IMR-90 (cell line): ENCODE data around the gene TBC1D9. TPM values are rescaled to one million over a fixed set of nuclear protein-coding genes. Genes with fewer than 3 reads are reported as not detected.

Source experiments
- ATAC-seq: fragments of 200-7000 bp; cut with Tn5 transposase; 2 replicates; pipeline ENCODE4 v1.9.1; 2020; ENCODE audit warnings: low read depth, mild to moderate bottlenecking, moderate library complexity
- BruUV-seq: library from RNA; stranded (reverse); fragments of 400-500 nt; replicated peaks from 2 replicates; lab custom pipeline; 2021; lab: Mats Ljungman, UMichigan
- CTCF ChIA-PET: fragments of 300-600 bp; formaldehyde crosslinking; extraction: SDS; loops from one replicate; lab custom pipeline; 2021; ENCODE audit warnings: antibody characterized with exemption; lab: Yijun Ruan, JAX
- POLR2A ChIA-PET: fragments of 300-600 bp; sonication (Branson Sonifier 250); formaldehyde crosslinking; loops from one replicate; lab custom pipeline; 2022; ENCODE audit warnings: antibody characterized with exemption; ENCODE audit not compliant: unreplicated experiment; lab: Charles Lee
- DNase-seq: peaks from one replicate; pipeline ENCODE4 v3.0.0; 2013
- H2AFZ ChIP-seq: replicated peaks from 2 replicates; pipeline ENCODE3; 2013; ENCODE audit warnings: low read length, mild to moderate bottlenecking; ENCODE audit not compliant: poor library complexity
- H2AK5ac ChIP-seq: 2 replicates; pipeline ENCODE4 v1.6.1; 2013; ENCODE audit warnings: low read depth, low read length, inconsistent platforms
- H2AK9ac ChIP-seq: replicated peaks from 2 replicates; pipeline ENCODE3; 2013; ENCODE audit warnings: mild to moderate bottlenecking, low read depth, low read length, moderate library complexity; ENCODE audit not compliant: poor library complexity
- H2BK120ac ChIP-seq: 2 replicates; pipeline ENCODE4 v1.6.1; 2013; ENCODE audit warnings: low read depth, low read length, inconsistent platforms
- H2BK15ac ChIP-seq: 3 replicates; pipeline ENCODE4 v1.6.1; 2013; ENCODE audit warnings: low read depth, low read length, inconsistent platforms
- H2BK20ac ChIP-seq: 2 replicates; pipeline ENCODE4 v1.6.1; 2013; ENCODE audit warnings: low read depth, mild to moderate bottlenecking, inconsistent platforms, low read length, moderate library complexity
- H2BK5ac ChIP-seq: 2 replicates; pipeline ENCODE4 v1.6.1; 2013; ENCODE audit warnings: mild to moderate bottlenecking, low read depth, low read length, inconsistent platforms; ENCODE audit not compliant: poor library complexity, severe bottlenecking
- H3K14ac ChIP-seq: replicated peaks from 2 replicates; pipeline ENCODE4 v1.6.1; 2013; ENCODE audit warnings: low read depth, low read length, inconsistent platforms
- H3K18ac ChIP-seq: 2 replicates; pipeline ENCODE4 v1.6.1; 2013; ENCODE audit warnings: low read depth, low read length, control low read depth
- H3K23ac ChIP-seq: 2 replicates; pipeline ENCODE4 v1.6.1; 2013; ENCODE audit warnings: low read depth, low read length, inconsistent platforms
- H3K27ac ChIP-seq: 2 replicates; pipeline ENCODE4 v1.5.1; 2013; ENCODE audit warnings: mild to moderate bottlenecking, control low read depth, low read length; ENCODE audit not compliant: insufficient read depth
- H3K27me3 ChIP-seq: 2 replicates; pipeline ENCODE4 v1.6.1; 2013; ENCODE audit warnings: low read length; ENCODE audit not compliant: control insufficient read depth, insufficient read depth
- H3K36me3 ChIP-seq: 2 replicates; pipeline ENCODE4 v1.6.1; 2013; ENCODE audit warnings: low read length, mixed read lengths; ENCODE audit not compliant: control insufficient read depth, insufficient read depth
- H3K4ac ChIP-seq: 2 replicates; pipeline ENCODE4 v1.6.1; 2013; ENCODE audit warnings: low read depth, low read length, inconsistent platforms
- H3K4me1 ChIP-seq: 2 replicates; pipeline ENCODE4 v1.6.1; 2013; ENCODE audit warnings: low read length, mixed read lengths; ENCODE audit not compliant: control insufficient read depth, insufficient read depth
- H3K4me2 ChIP-seq: 2 replicates; pipeline ENCODE4 v1.6.1; 2013; ENCODE audit warnings: low read depth, mild to moderate bottlenecking, control low read depth, low read length, moderate library complexity
- H3K4me3 ChIP-seq: 2 replicates; pipeline ENCODE4 v1.5.1; 2013; ENCODE audit warnings: low read depth, mild to moderate bottlenecking, control low read depth, low read length, moderate library complexity; ENCODE audit not compliant: insufficient read depth
- H3K56ac ChIP-seq: 2 replicates; pipeline ENCODE4 v1.6.1; 2013; ENCODE audit warnings: low read length, inconsistent platforms; ENCODE audit not compliant: insufficient read depth; ENCODE audit errors: extremely low read depth
- H3K79me1 ChIP-seq, 2 experiments: 2 replicates each; pipeline ENCODE4 v1.6.1; 2013; ENCODE audit warnings: low read length in 2 of 2, inconsistent platforms in 1 of 2, low read depth in 1 of 2
- H3K9ac ChIP-seq: 2 replicates; pipeline ENCODE4 v1.6.1; 2013; ENCODE audit warnings: low read depth, low read length, control low read depth
- H3K9me1 ChIP-seq: 2 replicates; pipeline ENCODE4 v1.6.1; 2013; ENCODE audit warnings: low read length, inconsistent platforms; ENCODE audit not compliant: insufficient read depth
- H3K9me3 ChIP-seq: 2 replicates; pipeline ENCODE4 v1.6.1; 2013; ENCODE audit warnings: low read length; ENCODE audit not compliant: control insufficient read depth, insufficient read depth
- H4K20me1 ChIP-seq: 2 replicates; pipeline ENCODE4 v1.6.1; 2013; ENCODE audit warnings: low read length, inconsistent platforms; ENCODE audit not compliant: insufficient read depth
- H4K5ac ChIP-seq: 2 replicates; pipeline ENCODE4 v1.6.1; 2013; ENCODE audit warnings: mild to moderate bottlenecking, low read depth, low read length, control low read depth
- H4K8ac ChIP-seq, 2 experiments: 2 replicates each; pipeline ENCODE4 v1.6.1; 2013; ENCODE audit warnings: low read depth in 2 of 2, low read length in 2 of 2, control low read depth in 1 of 2, inconsistent platforms in 1 of 2
- H4K91ac ChIP-seq: 2 replicates; pipeline ENCODE4 v1.6.1; 2013; ENCODE audit warnings: low read depth, low read length, inconsistent platforms; ENCODE audit not compliant: insufficient read depth
- BHLHE40 ChIP-seq: fragments of 150-350 bp; IDR thresholded peaks from 2 replicates; pipeline ENCODE4 v1.6.1; 2016; ENCODE audit warnings: mild to moderate bottlenecking, low read depth, low read length
- CEBPB ChIP-seq: IDR thresholded peaks from 2 replicates; pipeline ENCODE4 v1.6.1; 2012; ENCODE audit warnings: low read depth, low read length, improper control_type of control experiment
- CHD1 ChIP-seq: IDR thresholded peaks from 2 replicates; pipeline ENCODE4 v1.6.1; 2012; ENCODE audit warnings: low read depth, low read length, improper control_type of control experiment
- ELK1 ChIP-seq: fragments of 150-350 bp; IDR thresholded peaks from 2 replicates; pipeline ENCODE4 v1.6.1; 2016; ENCODE audit warnings: low read depth, mild to moderate bottlenecking, low read length, moderate library complexity, borderline replicate concordance
- FOS ChIP-seq: fragments of 150-350 bp; IDR thresholded peaks from 2 replicates; pipeline ENCODE4 v1.6.1; 2016; ENCODE audit warnings: low read depth, low read length
- MAFK ChIP-seq: IDR thresholded peaks from 2 replicates; pipeline ENCODE4 v1.6.1; 2012; ENCODE audit warnings: low read depth, low read length, improper control_type of control experiment
- MAZ ChIP-seq: IDR thresholded peaks from 2 replicates; pipeline ENCODE4 v1.6.1; 2012; ENCODE audit warnings: low read depth, mild to moderate bottlenecking, low read length, improper control_type of control experiment, moderate library complexity, borderline replicate concordance
- MXI1 ChIP-seq: IDR thresholded peaks from 2 replicates; pipeline ENCODE4 v1.6.1; 2012; ENCODE audit warnings: low read depth, mild to moderate bottlenecking, low read length, moderate library complexity, borderline replicate concordance
- NFE2L2 ChIP-seq: fragments of 150-350 bp; IDR thresholded peaks from 2 replicates; pipeline ENCODE4 v1.6.1; 2016; ENCODE audit warnings: low read depth, mild to moderate bottlenecking, low read length
- POLR2A ChIP-seq: IDR thresholded peaks from 2 replicates; pipeline ENCODE4 v1.6.1; 2012; ENCODE audit warnings: mild to moderate bottlenecking, low read depth, low read length
- RAD21 ChIP-seq: IDR thresholded peaks from 2 replicates; pipeline ENCODE4 v1.6.1; 2012; ENCODE audit warnings: low read length, improper control_type of control experiment
- RCOR1 ChIP-seq: IDR thresholded peaks from 2 replicates; pipeline ENCODE4 v1.6.1; 2012; ENCODE audit warnings: mild to moderate bottlenecking, low read length, improper control_type of control experiment; ENCODE audit not compliant: insufficient replicate concordance
- RFX5 ChIP-seq: IDR thresholded peaks from 2 replicates; pipeline ENCODE4 v1.8.0; 2012; ENCODE audit warnings: low read depth, mild to moderate bottlenecking, low read length, moderate library complexity
- SMC3 ChIP-seq: fragments of 150-350 bp; IDR thresholded peaks from 2 replicates; pipeline ENCODE4 v1.6.1; 2016; ENCODE audit warnings: low read depth, mild to moderate bottlenecking, antibody characterized with exemption, low read length, moderate library complexity
- USF2 ChIP-seq: fragments of 150-350 bp; IDR thresholded peaks from 2 replicates; pipeline ENCODE4 v1.6.1; 2017; ENCODE audit warnings: mild to moderate bottlenecking, antibody characterized with exemption, low read length, low read depth
- WGBS, 2 experiments: methylation state at CpG; one replicate each; pipeline versions ENCODE4 v1.1.5 to v1.1.7; 2013; ENCODE audit warnings: missing lambda C conversion rate in 2 of 2; ENCODE audit not compliant: insufficient read length in 1 of 2; ENCODE audit errors: extremely low coverage in 2 of 2; 5-methylcytosine and 5-hydroxymethylcytosine counted together
- dilution Hi-C: fragments of 300-500 bp; cut with HindIII; formaldehyde crosslinking; loops from one replicate; pipeline ENCODE4 v1.14.3; 2018; ENCODE audit warnings: low sequenced_read_pairs; ENCODE audit not compliant: unreplicated experiment
- in situ Hi-C: fragments of 300-500 bp; cut with MboI; formaldehyde crosslinking; loops from 3 replicates; pipeline ENCODE4 v1.14.3; 2019; ENCODE audit warnings: low sequenced_read_pairs, inconsistent platforms, mixed read lengths
- intact Hi-C: fragments of 100-400 bp; cut with micrococcal nuclease; formaldehyde crosslinking; loops from 2 replicates; pipeline ENCODE4 v1.10.0; 2022
- polyA plus RNA-seq, 3 experiments: library from polyadenylated mRNA; depleted of rRNA; stranded (reverse); fragments of >200 nt; gene quantifications; 2 replicates each; pipeline ENCODE4 v1.2.3, GENCODE V29; 2012; ENCODE audit warnings: low replicate concordance in 1 of 3
- total RNA-seq: library from RNA; depleted of rRNA; stranded (reverse); fragments of >200 nt; gene quantifications from 2 replicates; pipeline ENCODE4 v1.2.3, GENCODE V29; 2012
- TF ChIP-seq, protein P1 (sequence below): conservative IDR thresholded peaks from 2 replicates; pipeline ENCODE4 v1.5.1; 2012; ENCODE audit warnings: mild to moderate bottlenecking, low read depth, low read length, improper control_type of control experiment

Gene TBC1D9
- total and polyA plus RNA-seq, 2 of the 4 experiments (the other 2 are of a cell fraction), result 11.7 to 15.2 TPM

- H3K4me2 ChIP-seq, result no peak overlapping the region
- H3K27ac ChIP-seq, result no peak overlapping the region
- peaks cover 8% of the 10 kb centered on the region for H3K27me3 ChIP-seq
- no peak overlapping the region for H3K4me3 ChIP-seq
- H3K4ac ChIP-seq, result no peak overlapping the region
- ChIA-PET CTCF (interaction anchor here (0.6 to 0.8 kb wide), 3 partner anchors 14 to 447 kb away, joined by 3 read pairs; no protein-coding TSS in a partner anchor), POLR2A (no interaction called here)
- no peak overlapping the region for H2AFZ ChIP-seq
- no peak overlapping the region for H2BK15ac ChIP-seq
- H2AK5ac ChIP-seq, result no peak overlapping the region
- H3K56ac ChIP-seq, result no peak overlapping the region
- peaks cover 3% of the 10 kb centered on the region; the same call in 1 of the 2 replicates for H3K4me1 ChIP-seq
- no peak overlapping the region for H4K5ac ChIP-seq
- no peak overlapping the region for H3K9ac ChIP-seq
- peak; percentile 21; the same call in 1 of the 2 replicates for ATAC-seq
- H2BK20ac ChIP-seq, result no peak overlapping the region
- H4K20me1 ChIP-seq, result no peaks in the 10 kb centered on the region
- DNase-seq, result peak; percentile 5
- no CpG with 5 or more reads among the region's 3 CpGs for WGBS, 2 experiments
- H3K79me1 ChIP-seq, result no peaks in the 10 kb centered on the region
- no peaks in the 10 kb centered on the region for H3K9me1 ChIP-seq
- H3K9me3 ChIP-seq, result peaks cover 4% of the 10 kb centered on the region; the same call in 1 of the 2 replicates
- H3K14ac ChIP-seq, result no peak overlapping the region
- no peak overlapping the region for H3K18ac ChIP-seq
- no peak overlapping the region for H2AK9ac ChIP-seq
- BruUV-seq, result no TSS peak
- intact Hi-C loops, result no loop called here
- dilution Hi-C loops, result no loop called here
- no peak overlapping the region for H4K91ac ChIP-seq
- H4K8ac ChIP-seq, result no peak overlapping the region
- TF ChIP-seq SMC3 (no peak), CEBPB (no peak), POLR2A (no peak), MAFK (no peak), RAD21 (no peak), USF2 (no peak), MAZ (no peak), BHLHE40 (no peak), CHD1 (no peak), RCOR1 (no peak), RFX5 (no peak), NFE2L2 (no peak), MXI1 (no peak), ELK1 (no peak), FOS (no peak)
- TF ChIP-seq, protein P1, sequence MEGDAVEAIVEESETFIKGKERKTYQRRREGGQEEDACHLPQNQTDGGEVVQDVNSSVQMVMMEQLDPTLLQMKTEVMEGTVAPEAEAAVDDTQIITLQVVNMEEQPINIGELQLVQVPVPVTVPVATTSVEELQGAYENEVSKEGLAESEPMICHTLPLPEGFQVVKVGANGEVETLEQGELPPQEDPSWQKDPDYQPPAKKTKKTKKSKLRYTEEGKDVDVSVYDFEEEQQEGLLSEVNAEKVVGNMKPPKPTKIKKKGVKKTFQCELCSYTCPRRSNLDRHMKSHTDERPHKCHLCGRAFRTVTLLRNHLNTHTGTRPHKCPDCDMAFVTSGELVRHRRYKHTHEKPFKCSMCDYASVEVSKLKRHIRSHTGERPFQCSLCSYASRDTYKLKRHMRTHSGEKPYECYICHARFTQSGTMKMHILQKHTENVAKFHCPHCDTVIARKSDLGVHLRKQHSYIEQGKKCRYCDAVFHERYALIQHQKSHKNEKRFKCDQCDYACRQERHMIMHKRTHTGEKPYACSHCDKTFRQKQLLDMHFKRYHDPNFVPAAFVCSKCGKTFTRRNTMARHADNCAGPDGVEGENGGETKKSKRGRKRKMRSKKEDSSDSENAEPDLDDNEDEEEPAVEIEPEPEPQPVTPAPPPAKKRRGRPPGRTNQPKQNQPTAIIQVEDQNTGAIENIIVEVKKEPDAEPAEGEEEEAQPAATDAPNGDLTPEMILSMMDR, result no peak
- in situ Hi-C loops, result no loop called here
- H3K23ac ChIP-seq, result no peak overlapping the region
- no peak overlapping the region for H2BK5ac ChIP-seq
- H3K36me3 ChIP-seq, result no peaks in the 10 kb centered on the region
- no peak overlapping the region for H2BK120ac ChIP-seq
Observed at GRCh38 chr4:140790765-140791164, 34.6 kb upstream of the TBC1D9 start.
